Measurements from ENCODE around the gene SPATA20.

Gene SPATA20

GRCh38 chr17:50576864-50577263, 29.9 kb downstream of the SPATA20 start:
- Histone ChIP-seq H3K4me1 (ENCODE audit: control insufficient read depth, insufficient read depth, low read length) (peaks cover 12% of the 10 kb centered on the region), H3K36me3 (ENCODE audit: control insufficient read depth, insufficient read depth, low read length) (peaks cover 9% of the 10 kb centered on the region), H3K4me3 (ENCODE audit: insufficient read depth, low read depth, low read length) (no peak overlapping the region), H3K9me3 (ENCODE audit: control insufficient read depth, low read length) (no peaks in the 10 kb centered on the region), H3K27ac (ENCODE audit: insufficient read depth, low read depth, low read length, poor library complexity, severe bottlenecking) (no peak overlapping the region), H3K27me3 (ENCODE audit: control insufficient read depth, insufficient read depth, low read length, poor library complexity, severe bottlenecking) (no peaks in the 10 kb centered on the region)
- WGBS, 2 experiments = 93% methylated on average over 13 of the region's 13 CpGs

DNA sequence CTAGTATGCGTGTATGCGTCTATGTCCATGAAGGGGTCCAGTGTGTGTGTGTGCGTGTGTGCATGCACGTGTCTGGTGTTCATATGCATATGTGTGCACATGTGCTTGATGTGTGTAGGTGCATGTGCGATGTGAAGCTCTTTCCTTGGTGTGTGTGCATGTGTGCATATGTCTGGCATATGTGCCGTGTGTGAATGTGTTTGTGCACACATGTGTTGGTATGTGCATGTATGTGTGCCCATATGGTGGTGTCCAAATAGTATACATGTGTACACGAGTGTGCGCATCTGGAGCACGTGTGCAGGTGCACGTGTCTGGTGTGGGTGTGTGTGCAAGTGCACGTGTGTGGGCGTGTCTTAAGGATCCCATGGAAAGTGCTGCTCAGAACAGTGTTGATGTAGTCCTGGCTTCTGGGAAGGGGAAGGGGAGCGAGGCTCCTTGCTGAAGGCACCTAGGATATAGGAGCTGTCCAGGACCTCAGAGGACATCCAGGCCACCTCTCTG, 30.5 kb downstream of the SPATA20 start:
- Histone ChIP-seq H3K4me1 (ENCODE audit: control insufficient read depth, insufficient read depth, low read length) (peaks cover 12% of the 10 kb centered on the region), H3K4me3 (ENCODE audit: insufficient read depth, low read depth, low read length) (no peak overlapping the region), H3K36me3 (ENCODE audit: control insufficient read depth, insufficient read depth, low read length) (peaks cover 8% of the 10 kb centered on the region), H3K9me3 (ENCODE audit: control insufficient read depth, low read length) (no peaks in the 10 kb centered on the region), H3K27me3 (ENCODE audit: control insufficient read depth, insufficient read depth, low read length, poor library complexity, severe bottlenecking) (no peaks in the 10 kb centered on the region), H3K27ac (ENCODE audit: insufficient read depth, low read depth, low read length, poor library complexity, severe bottlenecking) (no peak overlapping the region)
- WGBS, 2 experiments = 93 to 95% methylated on average over 13 of the region's 13 CpGs

GRCh38 chr17:50578173-50578572, 31.2 kb downstream of the SPATA20 start:
- Histone ChIP-seq H3K9me3 (ENCODE audit: control insufficient read depth, low read length) (no peaks in the 10 kb centered on the region), H3K36me3 (ENCODE audit: control insufficient read depth, insufficient read depth, low read length) (peaks cover 1% of the 10 kb centered on the region), H3K27ac (ENCODE audit: insufficient read depth, low read depth, low read length, poor library complexity, severe bottlenecking) (no peak overlapping the region), H3K27me3 (ENCODE audit: control insufficient read depth, insufficient read depth, low read length, poor library complexity, severe bottlenecking) (no peaks in the 10 kb centered on the region), H3K4me1 (ENCODE audit: control insufficient read depth, insufficient read depth, low read length) (peaks cover 18% of the 10 kb centered on the region), H3K4me3 (ENCODE audit: insufficient read depth, low read depth, low read length) (no peak overlapping the region)
- WGBS, 2 experiments = 94 to 95% methylated on average over 16 of the region's 16 CpGs

DNA sequence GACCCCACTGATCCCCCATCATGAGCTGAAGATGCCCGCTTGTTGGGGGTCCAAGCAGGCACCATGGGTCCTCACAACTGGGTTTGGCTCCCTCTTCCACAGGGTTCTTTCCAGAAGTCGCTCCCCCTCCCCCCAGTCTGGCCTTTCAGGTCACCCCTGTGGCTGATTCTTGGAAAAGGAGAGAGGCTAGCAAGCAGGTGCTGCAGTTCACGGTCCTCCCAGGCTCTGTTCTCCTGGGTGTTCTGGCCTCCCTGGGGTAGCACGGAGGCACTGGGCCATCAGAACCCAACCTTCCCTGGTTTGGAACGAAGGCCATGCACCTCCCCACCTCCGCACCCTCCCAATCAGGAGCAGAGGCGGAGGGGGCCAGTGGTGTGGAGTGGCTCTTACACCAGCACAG, 32.4 kb downstream of the SPATA20 start:
- Histone ChIP-seq H3K27ac (ENCODE audit: insufficient read depth, low read depth, low read length, poor library complexity, severe bottlenecking) (no peak overlapping the region), H3K4me3 (ENCODE audit: insufficient read depth, low read depth, low read length) (no peak overlapping the region), H3K4me1 (ENCODE audit: control insufficient read depth, insufficient read depth, low read length) (peaks cover 26% of the 10 kb centered on the region), H3K9me3 (ENCODE audit: control insufficient read depth, low read length) (no peaks in the 10 kb centered on the region), H3K27me3 (ENCODE audit: control insufficient read depth, insufficient read depth, low read length, poor library complexity, severe bottlenecking) (no peaks in the 10 kb centered on the region), H3K36me3 (ENCODE audit: control insufficient read depth, insufficient read depth, low read length) (no peaks in the 10 kb centered on the region)
- 85 to 90% methylated on average over 7 of the region's 7 CpGs for WGBS, 2 experiments

DNA sequence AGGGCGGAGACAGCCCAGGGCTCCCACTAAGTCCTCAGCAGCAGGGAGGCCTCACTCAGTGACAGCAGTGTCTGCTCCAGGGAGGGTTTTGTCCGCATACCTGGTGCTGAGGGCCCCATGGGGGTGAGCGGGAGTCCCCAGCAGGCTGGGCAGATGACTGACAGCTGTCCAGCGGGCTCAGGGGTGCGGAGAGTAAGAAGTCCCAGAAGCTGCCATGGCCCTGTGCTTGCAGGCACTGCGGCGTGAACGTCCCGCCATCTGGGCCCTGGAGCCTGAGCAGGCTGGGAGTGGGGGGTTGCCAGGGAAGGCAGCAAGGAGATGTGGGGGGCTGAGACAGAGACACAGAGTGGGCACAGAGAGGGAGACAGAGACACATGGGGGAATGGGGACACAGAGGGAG, 33.7 kb downstream of the SPATA20 start:
- H3K9me3 ChIP-seq (ENCODE audit: control insufficient read depth, low read length) = no peaks in the 10 kb centered on the region
- WGBS, 2 experiments = 87% methylated on average over 9 of the region's 9 CpGs
- H3K36me3 ChIP-seq (ENCODE audit: control insufficient read depth, insufficient read depth, low read length) = no peaks in the 10 kb centered on the region
- H3K4me1 ChIP-seq (ENCODE audit: control insufficient read depth, insufficient read depth, low read length) = peaks cover 26% of the 10 kb centered on the region
- H3K27ac ChIP-seq (ENCODE audit: insufficient read depth, low read depth, low read length, poor library complexity, severe bottlenecking) = no peak overlapping the region
- no peaks in the 10 kb centered on the region for H3K27me3 ChIP-seq (ENCODE audit: control insufficient read depth, insufficient read depth, low read length, poor library complexity, severe bottlenecking)
- H3K4me3 ChIP-seq (ENCODE audit: insufficient read depth, low read depth, low read length) = no peak overlapping the region

GRCh38 chr17:50581316-50581715, 34.3 kb downstream of the SPATA20 start:
- Histone ChIP-seq H3K9me3 (ENCODE audit: control insufficient read depth, low read length) (no peaks in the 10 kb centered on the region), H3K27me3 (ENCODE audit: control insufficient read depth, insufficient read depth, low read length, poor library complexity, severe bottlenecking) (no peaks in the 10 kb centered on the region), H3K4me1 (ENCODE audit: control insufficient read depth, insufficient read depth, low read length) (peaks cover 29% of the 10 kb centered on the region), H3K4me3 (ENCODE audit: insufficient read depth, low read depth, low read length) (no peak overlapping the region), H3K36me3 (ENCODE audit: control insufficient read depth, insufficient read depth, low read length) (no peaks in the 10 kb centered on the region), H3K27ac (ENCODE audit: insufficient read depth, low read depth, low read length, poor library complexity, severe bottlenecking) (no peak overlapping the region)
- 91 to 92% methylated on average over 11 to 12 of the region's 12 CpGs for WGBS, 2 experiments

DNA sequence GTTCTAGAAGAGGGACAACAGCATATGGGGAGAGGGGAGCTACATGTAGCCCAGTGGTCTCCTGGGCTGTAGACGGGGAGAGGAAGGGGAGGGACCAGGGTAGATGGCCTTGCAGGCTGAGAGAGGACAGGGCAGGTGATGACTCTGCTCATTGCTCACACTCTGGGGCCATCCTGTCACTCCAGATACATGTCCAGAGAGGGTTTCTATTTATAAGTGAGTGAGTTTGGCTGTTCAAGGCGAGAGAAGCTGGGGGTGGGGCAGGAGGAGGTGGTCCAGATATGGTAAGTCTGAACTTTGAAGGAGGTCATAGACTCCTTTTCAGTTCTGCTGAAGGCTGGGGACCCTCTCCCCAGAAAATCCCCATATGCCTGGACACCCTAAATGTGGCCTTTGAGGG, 35.8 kb downstream of the SPATA20 start:
- Histone ChIP-seq H3K9me3 (ENCODE audit: control insufficient read depth, low read length) (no peaks in the 10 kb centered on the region), H3K27ac (ENCODE audit: insufficient read depth, low read depth, low read length, poor library complexity, severe bottlenecking) (no peak overlapping the region), H3K4me1 (ENCODE audit: control insufficient read depth, insufficient read depth, low read length) (peaks cover 34% of the 10 kb centered on the region), H3K36me3 (ENCODE audit: control insufficient read depth, insufficient read depth, low read length) (no peaks in the 10 kb centered on the region), H3K27me3 (ENCODE audit: control insufficient read depth, insufficient read depth, low read length, poor library complexity, severe bottlenecking) (no peaks in the 10 kb centered on the region), H3K4me3 (ENCODE audit: insufficient read depth, low read depth, low read length) (no peak overlapping the region)
- WGBS, 2 experiments = 95 to 97% methylated on average over 2 of the region's 2 CpGs

DNA sequence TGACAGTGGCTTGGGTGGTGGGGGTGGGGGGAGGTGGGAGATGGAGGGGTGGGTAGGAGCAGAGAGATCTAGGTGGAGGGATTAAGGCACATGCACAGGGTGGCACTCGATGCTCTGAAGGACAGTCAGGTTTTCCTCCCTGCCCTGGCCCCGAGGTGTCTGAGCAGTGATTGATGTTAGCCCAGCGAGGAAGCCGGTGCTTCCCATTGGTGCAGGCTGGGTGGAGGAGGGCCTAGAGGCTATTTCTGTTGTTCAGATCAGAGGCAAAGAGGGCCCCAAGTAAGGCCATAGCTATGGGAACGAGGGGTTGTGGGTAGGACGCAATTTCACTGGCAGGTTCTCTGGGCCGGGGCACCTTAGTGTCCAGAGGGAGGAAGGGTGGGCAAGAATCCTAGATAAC, 36.7 kb downstream of the SPATA20 start:
- Histone ChIP-seq H3K9me3 (ENCODE audit: control insufficient read depth, low read length) (no peaks in the 10 kb centered on the region), H3K27me3 (ENCODE audit: control insufficient read depth, insufficient read depth, low read length, poor library complexity, severe bottlenecking) (no peaks in the 10 kb centered on the region), H3K4me3 (ENCODE audit: insufficient read depth, low read depth, low read length) (no peak overlapping the region), H3K36me3 (ENCODE audit: control insufficient read depth, insufficient read depth, low read length) (no peaks in the 10 kb centered on the region), H3K4me1 (ENCODE audit: control insufficient read depth, insufficient read depth, low read length) (peaks cover 34% of the 10 kb centered on the region), H3K27ac (ENCODE audit: insufficient read depth, low read depth, low read length, poor library complexity, severe bottlenecking) (no peak overlapping the region)
- 73 to 77% methylated on average over 7 of the region's 7 CpGs for WGBS, 2 experiments

DNA sequence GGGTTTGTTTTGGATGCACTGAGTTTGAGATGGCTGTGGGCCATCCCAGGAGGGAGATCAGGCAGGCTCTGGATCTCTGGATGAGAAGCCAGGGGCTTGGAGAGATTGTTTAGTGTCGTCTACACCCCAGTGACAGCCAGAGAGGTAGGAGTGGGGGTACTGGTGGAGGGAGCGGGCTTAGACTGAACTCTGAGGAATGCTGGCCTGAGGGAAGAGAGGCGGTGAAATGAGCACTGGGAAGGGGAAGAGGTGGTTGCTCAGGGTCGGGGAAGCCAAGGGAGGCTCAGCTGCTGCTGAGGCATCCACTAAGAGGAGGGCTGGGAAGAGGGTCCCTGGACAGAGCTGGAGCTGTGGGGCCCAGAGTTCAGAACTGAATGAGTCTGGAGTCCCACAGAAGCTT, 37.1 kb downstream of the SPATA20 start:
- H3K36me3 ChIP-seq (ENCODE audit: control insufficient read depth, insufficient read depth, low read length) = no peaks in the 10 kb centered on the region
- no peaks in the 10 kb centered on the region for H3K27me3 ChIP-seq (ENCODE audit: control insufficient read depth, insufficient read depth, low read length, poor library complexity, severe bottlenecking)
- no peak overlapping the region for H3K27ac ChIP-seq (ENCODE audit: insufficient read depth, low read depth, low read length, poor library complexity, severe bottlenecking)
- H3K4me1 ChIP-seq (ENCODE audit: control insufficient read depth, insufficient read depth, low read length) = peaks cover 34% of the 10 kb centered on the region
- no peak overlapping the region for H3K4me3 ChIP-seq (ENCODE audit: insufficient read depth, low read depth, low read length)
- no peaks in the 10 kb centered on the region for H3K9me3 ChIP-seq (ENCODE audit: control insufficient read depth, low read length)
- 79 to 80% methylated on average over 4 of the region's 4 CpGs for WGBS, 2 experiments

- Histone ChIP-seq H3K27ac (ENCODE audit: insufficient read depth, low read depth, low read length, poor library complexity, severe bottlenecking) (no peak overlapping the region), H3K27me3 (ENCODE audit: control insufficient read depth, insufficient read depth, low read length, poor library complexity, severe bottlenecking) (no peaks in the 10 kb centered on the region), H3K36me3 (ENCODE audit: control insufficient read depth, insufficient read depth, low read length) (no peaks in the 10 kb centered on the region), H3K4me3 (ENCODE audit: insufficient read depth, low read depth, low read length) (no peak overlapping the region), H3K4me1 (ENCODE audit: control insufficient read depth, insufficient read depth, low read length) (peaks cover 29% of the 10 kb centered on the region), H3K9me3 (ENCODE audit: control insufficient read depth, low read length) (no peaks in the 10 kb centered on the region)
- 68 to 70% methylated on average over 6 of the region's 6 CpGs for WGBS, 2 experiments
These were observed 37.8 kb downstream of the SPATA20 start for GRCh38 chr17:50584749-50585148.

- no peak overlapping the region for H3K4me3 ChIP-seq (ENCODE audit: insufficient read depth, low read depth, low read length)
- H3K27ac ChIP-seq (ENCODE audit: insufficient read depth, low read depth, low read length, poor library complexity, severe bottlenecking) = no peak overlapping the region
- 92 to 95% methylated on average over 4 of the region's 4 CpGs for WGBS, 2 experiments
- H3K4me1 ChIP-seq (ENCODE audit: control insufficient read depth, insufficient read depth, low read length) = peaks cover 27% of the 10 kb centered on the region
- H3K9me3 ChIP-seq (ENCODE audit: control insufficient read depth, low read length) = no peaks in the 10 kb centered on the region
- no peaks in the 10 kb centered on the region for H3K27me3 ChIP-seq (ENCODE audit: control insufficient read depth, insufficient read depth, low read length, poor library complexity, severe bottlenecking)
- H3K36me3 ChIP-seq (ENCODE audit: control insufficient read depth, insufficient read depth, low read length) = no peaks in the 10 kb centered on the region
These were observed 38.4 kb downstream of the SPATA20 start for GRCh38 chr17:50585346-50585745.
